Osteoblast (primary cell): ENCODE measurements around the gene IGDCC3. TPM values are rescaled to one million over a fixed set of nuclear protein-coding genes. Genes with fewer than 3 reads are reported as not detected.

ENCODE experiments used
- DNase-seq: peaks from one replicate; pipeline ENCODE4 v3.0.0; 2011; ENCODE audit warnings: low spot score, mixed read lengths; ENCODE audit not compliant: insufficient read length; ENCODE audit errors: missing footprints
- H2AFZ ChIP-seq: 2 replicates; pipeline ENCODE4 v1.6.0; 2011; ENCODE audit warnings: mild to moderate bottlenecking, low read length
- H3K27ac ChIP-seq: 2 replicates; pipeline ENCODE4 v1.5.1; 2011; ENCODE audit warnings: mild to moderate bottlenecking, low read depth, low read length, moderate library complexity
- H3K27me3 ChIP-seq: 2 replicates; pipeline ENCODE4 v1.6.0; 2012; ENCODE audit warnings: mild to moderate bottlenecking, control low read depth, inconsistent platforms, low read length, moderate library complexity; ENCODE audit not compliant: insufficient read depth
- H3K36me3 ChIP-seq: 2 replicates; pipeline ENCODE4 v1.5.1; 2011; ENCODE audit warnings: mild to moderate bottlenecking, low read length, control low read depth, moderate library complexity; ENCODE audit not compliant: insufficient read depth
- H3K4me1 ChIP-seq: 2 replicates; pipeline ENCODE4 v1.5.1; 2011; ENCODE audit warnings: mild to moderate bottlenecking, low read length, control low read depth, moderate library complexity; ENCODE audit not compliant: insufficient read depth
- H3K4me2 ChIP-seq: 2 replicates; pipeline ENCODE4 v1.6.0; 2011; ENCODE audit warnings: mild to moderate bottlenecking, low read length; ENCODE audit not compliant: insufficient read depth
- H3K4me3 ChIP-seq: fragments of 200-600 bp; sonication (generic); 3 replicates; pipeline ENCODE4 v1.5.1; 2012; ENCODE audit warnings: mild to moderate bottlenecking, low read length, inconsistent platforms; ENCODE audit not compliant: insufficient read depth
- H3K79me2 ChIP-seq: 2 replicates; pipeline ENCODE4 v1.6.0; 2012; ENCODE audit warnings: mild to moderate bottlenecking, low read length, control low read depth, inconsistent platforms; ENCODE audit not compliant: insufficient read depth
- H3K9me3 ChIP-seq: 2 replicates; pipeline ENCODE4 v1.5.1; 2011; ENCODE audit warnings: low read depth, low read length, control low read depth
- H4K20me1 ChIP-seq: 2 replicates; pipeline ENCODE4 v1.6.0; 2012; ENCODE audit warnings: mild to moderate bottlenecking, low read length, control low read depth; ENCODE audit not compliant: insufficient read depth
- CTCF ChIP-seq: IDR thresholded peaks from 2 replicates; pipeline ENCODE4 v1.5.1; 2011; ENCODE audit warnings: mild to moderate bottlenecking, low read depth, low read length, moderate library complexity; ENCODE audit errors: extremely low read depth
- total RNA-seq: library from RNA; depleted of rRNA; stranded (reverse); fragments of >200 nt; gene quantifications from 2 replicates; pipeline ENCODE4 v1.2.3, GENCODE V29; 2012

Gene IGDCC3
- total RNA-seq, 1 donor, result not detected

GRCh38 chr15:65410036-65410435 lies 32.2 kb upstream of the IGDCC3 start:
- H3K27me3 ChIP-seq, result no peaks in the 10 kb centered on the region
- no peak for TF ChIP-seq CTCF
- H2AFZ ChIP-seq, result no peak overlapping the region
- H3K27ac ChIP-seq, result no peak overlapping the region
- H3K9me3 ChIP-seq, result no peaks in the 10 kb centered on the region
- no peaks in the 10 kb centered on the region for H4K20me1 ChIP-seq
- H3K4me2 ChIP-seq, result no peak overlapping the region
- H3K4me1 ChIP-seq, result peaks cover 18% of the 10 kb centered on the region
- H3K36me3 ChIP-seq, result no peaks in the 10 kb centered on the region
- DNase-seq, result no peak
- no peak overlapping the region for H3K4me3 ChIP-seq
- H3K79me2 ChIP-seq, result no peaks in the 10 kb centered on the region

- Histone ChIP-seq H3K4me3 (no peak overlapping the region), H3K4me2 (peak overlapping the region; percentile 30), H3K79me2 (no peaks in the 10 kb centered on the region), H2AFZ (peak overlapping the region; percentile 5), H3K27me3 (no peaks in the 10 kb centered on the region), H3K4me1 (peaks cover 18% of the 10 kb centered on the region), H3K36me3 (no peaks in the 10 kb centered on the region), H3K9me3 (no peaks in the 10 kb centered on the region), H4K20me1 (no peaks in the 10 kb centered on the region), H3K27ac (peak overlapping the region; percentile 56)
- TF ChIP-seq CTCF, result no peak
- DNase-seq, result peak; percentile 94
Observed at GRCh38 chr15:65409036-65409631, 31.3 kb upstream of the IGDCC3 start.

- no peaks in the 10 kb centered on the region for H3K27me3 ChIP-seq
- no peak overlapping the region for H3K4me3 ChIP-seq
- TF ChIP-seq CTCF, result no peak
- peak overlapping the region; percentile 30 for H3K4me2 ChIP-seq
- H2AFZ ChIP-seq, result peak overlapping the region; percentile 29
- no peaks in the 10 kb centered on the region for H3K79me2 ChIP-seq
- peak overlapping the region; percentile 56 for H3K27ac ChIP-seq
- no peak for DNase-seq
- H3K36me3 ChIP-seq, result no peaks in the 10 kb centered on the region
- H4K20me1 ChIP-seq, result no peaks in the 10 kb centered on the region
- no peaks in the 10 kb centered on the region for H3K9me3 ChIP-seq
- peaks cover 18% of the 10 kb centered on the region for H3K4me1 ChIP-seq
Observed at GRCh38 chr15:65408324-65409035, 30.7 kb upstream of the IGDCC3 start.

- Histone ChIP-seq H3K27ac (no peak overlapping the region), H4K20me1 (no peaks in the 10 kb centered on the region), H2AFZ (no peak overlapping the region), H3K4me2 (no peak overlapping the region), H3K4me1 (peaks cover 18% of the 10 kb centered on the region), H3K9me3 (no peaks in the 10 kb centered on the region), H3K4me3 (no peak overlapping the region), H3K27me3 (no peaks in the 10 kb centered on the region), H3K36me3 (no peaks in the 10 kb centered on the region), H3K79me2 (no peaks in the 10 kb centered on the region)
- no peak for TF ChIP-seq CTCF
- peak; percentile 66 for DNase-seq
Observed at GRCh38 chr15:65406424-65407000, 28.7 kb upstream of the IGDCC3 start.
